OCI-LY3 (cell line): ENCODE measurements around the gene PTPN12.

Experiments
- CTCF ChIP-seq: fragments of 200-600, 300-600 bp; sonication (generic); IDR thresholded peaks from 2 replicates; pipeline ENCODE4 v1.5.1; 2014; ENCODE audit warnings: antibody characterized with exemption, low read length, low read depth
- EZH2phosphoT487 ChIP-seq: fragments of 200-600 bp; shearing (Covaris generic); IDR thresholded peaks from 2 replicates; pipeline ENCODE4 v1.6.1; 2018; ENCODE audit warnings: antibody characterized with exemption, mixed run types, low read depth

GRCh38 chr7:77575187-77575586 is 38.1 kb downstream of the PTPN12 start:
- TF ChIP-seq EZH2phosphoT487: no peak
- TF ChIP-seq CTCF: no peak
